Stimulated activated CD8-positive, alpha-beta memory T cell treated with anti-CD3 and anti-CD28 coated beads, Interleukin-12 subunit alpha, Interleukin-12 subunit beta, amount 100 ng/mL, for 1 hour (primary cell): ENCODE data around the gene RASSF7.

ENCODE experiments used
- DNase-seq: peaks from one replicate; pipeline ENCODE4 v3.0.0-alpha.2; 2020; ENCODE audit warnings: low read depth

The RASSF7 gene

GRCh38 chr11:610146-610801 is 49.5 kb downstream of the RASSF7 start:
- no peak for DNase-seq

- no peak for DNase-seq
Measured at GRCh38 chr11:611001-611996, 50.5 kb downstream of the RASSF7 start.

- no peak for DNase-seq
Measured at GRCh38 chr11:612201-612960, 51.6 kb downstream of the RASSF7 start.

- no peak for DNase-seq
Measured at GRCh38 chr11:612961-613300, 52.2 kb downstream of the RASSF7 start.

- DNase-seq, result peak; percentile 68
Measured at GRCh38 chr11:613369-613968, 52.7 kb downstream of the RASSF7 start.
